ENCODE data around the gene GALT.
A peak's percentile ranks its signal among the peaks of the same experiment; 100 is the strongest.

Gene GALT

GRCh38 chr9:34656992-34657391 lies 10.5 kb downstream of the GALT start:
- no peak for TF ChIP-seq MYC (IDR thresholded peaks at IDR 0.05; ENCODE audit: low read depth, low read length)

GRCh38 chr9:34658461-34658860 lies 12.0 kb downstream of the GALT start:
- no peak for TF ChIP-seq POLR2A (IDR thresholded peaks at IDR 0.05; ENCODE audit: extremely low read depth, insufficient read length)
- TF ChIP-seq CTCF (IDR thresholded peaks at IDR 0.05; ENCODE audit: low read depth, low read length) = no peak
- no peak for TF ChIP-seq MYC (IDR thresholded peaks at IDR 0.05; ENCODE audit: low read depth, low read length)
- no peak for TF ChIP-seq MAX (IDR thresholded peaks at IDR 0.05; ENCODE audit: low read depth, low read length)
- no peak overlapping the region for H3K4me3 ChIP-seq (ENCODE audit: low read depth, low read length)
- DNase-seq (ENCODE audit: low read depth) = no peak

More at GRCh38 chr9:34656992-34657391, 10.5 kb downstream of the GALT start:
- no peak for DNase-seq (ENCODE audit: low read depth)
- H3K4me3 ChIP-seq (ENCODE audit: low read depth, low read length) = no peak overlapping the region

GRCh38 chr9:34659592-34660253 lies 13.2 kb downstream of the GALT start:
- H3K4me3 ChIP-seq (ENCODE audit: low read depth, low read length) = no peak overlapping the region
- DNase-seq (ENCODE audit: low read depth) = peak; percentile 40
- no peak for TF ChIP-seq MYC (IDR thresholded peaks at IDR 0.05; ENCODE audit: low read depth, low read length)
- TF ChIP-seq MAX (IDR thresholded peaks at IDR 0.05; ENCODE audit: low read depth, low read length) = no peak
- no peak for TF ChIP-seq POLR2A (IDR thresholded peaks at IDR 0.05; ENCODE audit: extremely low read depth, insufficient read length)
- no peak for TF ChIP-seq CTCF (IDR thresholded peaks at IDR 0.05; ENCODE audit: low read depth, low read length)

GRCh38 chr9:34662526-34663302 lies 16.2 kb downstream of the GALT start, which contains the start of gene CCL27:
Gene CCL27 (minus strand): TSS chr9:34662657. CDS start chr9:34662633, 24 bp downstream.
- TF ChIP-seq MAX (IDR thresholded peaks at IDR 0.05; ENCODE audit: low read depth, low read length) (no peak), MYC (IDR thresholded peaks at IDR 0.05; ENCODE audit: low read depth, low read length) (no peak), POLR2A (IDR thresholded peaks at IDR 0.05; ENCODE audit: extremely low read depth, insufficient read length) (no peak), CTCF (IDR thresholded peaks at IDR 0.05; ENCODE audit: low read depth, low read length) (no peak)
- no peak for DNase-seq (ENCODE audit: low read depth)
- H3K4me3 ChIP-seq (ENCODE audit: low read depth, low read length) = no peak within 1 kb of the TSS

- DNase-seq (ENCODE audit: low read depth) = no peak
- H3K4me3 ChIP-seq (ENCODE audit: low read depth, low read length) = no peak overlapping the region
- no peak for TF ChIP-seq MYC (IDR thresholded peaks at IDR 0.05; ENCODE audit: low read depth, low read length)
- no peak for TF ChIP-seq MAX (IDR thresholded peaks at IDR 0.05; ENCODE audit: low read depth, low read length)
- no peak for TF ChIP-seq CTCF (IDR thresholded peaks at IDR 0.05; ENCODE audit: low read depth, low read length)
- TF ChIP-seq POLR2A (IDR thresholded peaks at IDR 0.05; ENCODE audit: extremely low read depth, insufficient read length) = no peak
Measured at GRCh38 chr9:34663303-34663605, 16.8 kb downstream of the GALT start.

- DNase-seq (ENCODE audit: low read depth) = peak; percentile 91
- TF ChIP-seq CTCF (IDR thresholded peaks at IDR 0.05; ENCODE audit: low read depth, low read length) = peak; percentile 100
- TF ChIP-seq POLR2A (IDR thresholded peaks at IDR 0.05; ENCODE audit: extremely low read depth, insufficient read length) = no peak
- TF ChIP-seq MYC (IDR thresholded peaks at IDR 0.05; ENCODE audit: low read depth, low read length) = peak; percentile 33; the same call in 1 of the 2 replicates
- peak overlapping the region; percentile 46 for H3K4me3 ChIP-seq (ENCODE audit: low read depth, low read length)
Measured at GRCh38 chr9:34664281-34665066, 18.0 kb downstream of the GALT start.
